NOMO-1 treated with DMSO at 0.1 percent for 48 hours (cell line): ENCODE results near the gene MN1.

Source experiments
- DNase-seq: peaks from one replicate; lab custom pipeline; 2025; ENCODE audit not compliant: unreplicated experiment; lab: John Stamatoyannopoulos, UW

Gene MN1

GRCh38 chr22:27827604-27828587 is 26.3 kb upstream of the MN1 start:
- DNase-seq: no peak

- no peak for DNase-seq
Observed at GRCh38 chr22:27825174-27825573, 23.6 kb upstream of the MN1 start.

GRCh38 chr22:27823221-27823620 is 21.7 kb upstream of the MN1 start:
- no peak for DNase-seq

GRCh38 chr22:27820896-27821866 is 19.6 kb upstream of the MN1 start:
- DNase-seq: no peak

GRCh38 chr22:27816552-27816951 is 15.0 kb upstream of the MN1 start:
- DNase-seq: no peak

- DNase-seq: no peak
Observed at GRCh38 chr22:27815826-27816530, 14.4 kb upstream of the MN1 start.

- no peak for DNase-seq
Observed at GRCh38 chr22:27814993-27815392, 13.4 kb upstream of the MN1 start.

- DNase-seq: no peak
Observed at GRCh38 chr22:27811778-27812177, 10.2 kb upstream of the MN1 start.

- DNase-seq: no peak
Observed at GRCh38 chr22:27810609-27811151, 9.1 kb upstream of the MN1 start.

- no peak for DNase-seq
Observed at GRCh38 chr22:27809700-27810608, 8.4 kb upstream of the MN1 start.

GRCh38 chr22:27809226-27809603 is 7.7 kb upstream of the MN1 start:
- no peak for DNase-seq

GRCh38 chr22:27808451-27809225 is 7.1 kb upstream of the MN1 start:
- DNase-seq: no peak

GRCh38 chr22:27805841-27806240 is 4.3 kb upstream of the MN1 start:
- no peak for DNase-seq

GRCh38 chr22:27804470-27805297 is 3.1 kb upstream of the MN1 start:
- peak; percentile 44 for DNase-seq

GRCh38 chr22:27803841-27804415 is 2.4 kb upstream of the MN1 start:
- DNase-seq: no peak

GRCh38 chr22:27802346-27803073 is 954 bp upstream of the MN1 start:
- DNase-seq: no peak

- DNase-seq: no peak
Observed at GRCh38 chr22:27801202-27801615, 347 bp downstream of the MN1 start.
